GM19467 (cell line): ENCODE results near the gene POU2F1.
"Not testable (repeated sequence)": the region's sequence is repeated elsewhere in the genome, so short reads cannot be mapped to it uniquely, and the experiment has no call there.

ENCODE experiments used
- ATAC-seq: cut with Tn5 transposase; IDR thresholded peaks from one replicate; pipeline ENCODE4 v1.9.1; 2021; ENCODE audit warnings: mild to moderate bottlenecking, moderate library complexity; ENCODE audit not compliant: unreplicated experiment

POU2F1 gene

DNA sequence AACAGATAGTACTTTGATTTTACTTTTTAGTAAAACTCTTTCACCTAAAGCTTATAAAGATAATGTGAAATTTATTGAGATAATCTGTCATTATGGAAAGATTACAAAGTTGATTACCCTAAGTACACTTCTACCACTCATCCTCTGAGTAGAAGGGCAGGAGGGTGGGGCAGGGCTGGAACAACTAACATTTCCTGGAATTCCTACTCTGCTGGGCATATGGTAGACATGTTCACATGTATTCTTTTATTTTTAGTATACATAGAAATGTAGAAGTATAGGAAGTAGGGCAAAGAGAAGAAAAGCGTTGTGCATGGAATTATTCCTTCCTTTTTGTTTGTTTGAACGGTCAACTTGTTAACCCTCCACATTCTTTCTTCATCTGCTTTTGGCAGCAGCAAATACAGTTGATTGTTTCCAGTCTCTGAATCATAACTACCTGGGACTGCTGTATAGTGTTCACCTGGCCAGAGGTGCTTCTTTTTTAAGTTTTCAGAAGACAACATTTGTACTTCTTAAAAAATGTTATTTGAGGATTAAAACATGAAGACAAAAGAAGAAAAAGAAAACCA is 85.1 kb downstream of the POU2F1 start:
- ATAC-seq, result no peak

DNA sequence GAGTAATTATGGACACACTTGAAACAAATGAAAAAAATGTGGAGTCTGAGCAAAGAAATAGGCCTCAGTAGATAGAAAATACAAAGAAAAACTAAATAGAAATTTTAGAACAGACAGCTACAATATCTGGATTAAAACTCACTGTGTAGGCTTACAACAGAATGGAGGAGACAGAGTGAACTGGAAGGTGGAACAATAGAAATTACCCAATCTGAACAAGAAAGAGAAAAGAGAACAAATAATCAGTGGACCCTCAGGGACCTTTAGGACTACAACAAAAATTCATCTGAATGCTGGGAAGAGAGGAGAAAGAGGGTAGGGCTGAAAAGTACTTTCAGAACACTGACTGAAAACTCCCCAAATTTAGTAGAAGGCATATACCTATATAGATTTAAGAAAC is 90.0 kb downstream of the POU2F1 start:
- no peak for ATAC-seq

DNA sequence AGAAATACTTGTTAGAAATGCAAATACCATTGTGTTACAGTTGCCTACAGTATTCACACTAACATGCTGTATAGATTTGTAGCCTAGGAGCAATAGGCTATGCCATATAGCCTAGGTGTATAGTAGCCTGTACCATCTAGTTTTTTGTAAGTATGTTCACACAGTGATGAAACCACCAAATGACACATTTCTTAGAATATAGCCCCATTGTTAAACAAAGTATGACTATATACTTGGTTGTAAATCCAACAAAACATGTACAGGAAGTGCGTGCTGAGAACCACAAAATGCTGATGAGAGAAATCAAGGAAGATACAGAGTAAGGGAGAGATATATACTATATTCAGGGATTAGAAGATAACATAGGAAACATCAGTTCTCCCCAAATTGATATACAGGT is 92.2 kb downstream of the POU2F1 start:
- no peak for ATAC-seq

DNA sequence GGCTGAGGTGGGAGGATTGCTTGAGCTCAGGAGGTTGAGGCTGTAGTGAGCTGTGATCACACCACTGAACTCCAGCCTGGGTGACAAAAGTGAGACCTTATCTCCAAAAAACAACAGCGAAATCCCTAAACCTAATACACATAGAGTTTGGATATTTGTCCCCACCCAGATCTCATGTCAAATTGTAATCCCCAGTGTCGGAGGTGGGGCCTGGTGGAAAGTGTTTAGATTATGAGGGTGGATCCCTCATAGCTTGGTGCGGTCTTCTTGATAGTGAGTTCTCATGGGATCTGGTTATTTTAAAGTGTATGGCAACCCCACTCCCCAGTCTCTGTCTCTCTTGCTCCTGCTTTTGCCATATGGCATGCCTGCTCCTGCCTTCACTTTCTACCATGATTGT is 94.0 kb downstream of the POU2F1 start:
- ATAC-seq, result no peak

DNA sequence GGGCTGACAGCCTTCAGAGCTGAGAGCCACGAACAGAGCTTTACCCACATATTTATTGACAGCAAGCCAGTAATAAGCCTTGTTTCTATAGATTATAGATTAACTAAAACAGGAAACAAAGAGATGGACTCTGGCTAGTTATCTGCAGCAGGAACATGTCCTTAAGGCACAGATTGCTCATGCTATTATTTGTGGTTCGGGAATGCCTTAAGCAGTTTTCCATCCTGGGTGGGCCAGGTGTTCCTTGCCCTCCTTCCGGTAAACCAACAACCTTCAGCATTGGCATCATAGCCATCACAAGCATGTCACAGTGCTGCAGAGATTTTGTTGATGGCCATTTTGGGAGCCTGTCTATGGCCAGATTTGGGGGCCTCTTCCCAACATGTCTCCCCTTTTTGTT is 96.8 kb downstream of the POU2F1 start:
- ATAC-seq, result no peak

DNA sequence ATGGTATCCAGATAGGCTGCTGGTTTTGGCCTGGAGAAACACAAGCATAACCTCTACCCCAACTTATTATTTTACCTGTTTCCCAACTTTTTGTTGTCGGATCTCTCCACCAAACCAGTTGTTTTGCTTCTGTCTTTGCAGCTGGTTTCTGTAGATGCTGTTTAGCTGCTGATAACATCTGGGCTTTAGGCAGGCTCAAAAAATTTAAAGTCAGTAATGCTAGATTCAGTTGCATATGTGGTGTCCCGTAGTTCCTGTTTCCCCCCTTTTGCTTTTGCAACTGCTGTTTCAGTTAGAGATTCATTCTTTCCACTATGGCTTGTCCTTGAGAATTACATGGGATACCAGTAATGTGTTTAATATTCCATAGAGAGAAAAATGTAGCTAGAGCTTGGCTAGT is 98.5 kb downstream of the POU2F1 start:
- not testable (repeated sequence) for ATAC-seq

DNA sequence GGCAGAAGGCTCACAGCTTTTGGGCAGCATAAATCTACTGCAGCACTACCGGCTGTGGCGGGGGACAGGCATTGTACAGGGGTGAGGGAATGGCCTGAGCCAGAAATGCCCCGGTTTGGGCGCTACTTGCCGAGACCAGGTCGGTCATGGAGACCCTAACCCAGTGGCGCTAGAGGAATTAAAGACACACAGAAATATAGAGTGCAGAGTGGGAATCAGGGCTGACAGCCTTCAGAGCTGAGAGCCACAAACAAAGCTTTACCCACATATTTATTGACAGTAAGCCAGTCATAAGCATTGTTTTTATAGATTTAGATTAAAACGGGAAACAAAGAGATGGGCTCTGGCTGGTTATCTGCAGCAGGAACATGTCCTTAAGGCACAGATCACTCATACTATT is 101.8 kb downstream of the POU2F1 start:
- ATAC-seq, result no peak

DNA sequence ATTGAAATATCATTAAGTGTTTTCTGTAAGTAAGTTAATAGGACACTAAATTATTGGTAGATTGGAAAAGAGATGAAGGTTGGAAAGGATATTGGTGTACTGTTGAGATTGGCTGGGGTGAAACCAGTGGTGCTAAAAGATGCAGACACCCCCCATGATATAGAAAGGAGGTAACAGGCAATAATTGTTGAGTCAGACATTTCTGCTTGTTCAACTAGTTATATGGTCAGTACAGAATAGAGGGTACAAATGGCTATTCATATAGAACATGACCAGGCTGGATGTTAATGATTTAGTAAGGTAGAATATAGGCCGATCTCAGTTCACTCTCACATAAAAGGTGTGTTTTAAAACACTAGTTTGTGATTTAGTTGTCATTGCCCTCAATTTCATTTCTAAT is 104.5 kb downstream of the POU2F1 start:
- ATAC-seq, result no peak

DNA sequence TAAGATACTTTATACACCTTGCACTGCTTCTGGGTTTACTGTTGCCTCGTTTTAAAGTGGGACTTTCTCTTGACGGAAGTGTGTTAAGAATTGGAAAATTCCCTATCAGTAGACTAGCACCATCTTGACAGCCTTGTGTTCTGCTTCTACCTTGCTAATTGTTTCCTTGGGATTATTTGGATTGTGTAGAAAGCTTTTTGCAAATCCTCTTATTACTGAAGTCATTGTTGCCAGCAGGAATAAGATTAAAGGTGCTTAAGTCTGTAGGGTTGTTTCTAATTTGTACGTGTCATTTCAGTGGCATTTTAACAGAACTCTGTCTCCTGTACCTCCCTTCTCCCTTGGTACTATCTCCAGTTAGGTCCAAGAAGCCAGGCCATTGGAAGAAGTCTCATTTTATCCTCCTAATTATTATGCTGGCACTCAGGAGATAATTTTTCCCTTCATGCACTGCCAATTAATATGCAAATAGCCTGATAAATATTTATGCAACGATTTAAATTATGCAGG is 107.7 kb downstream of the POU2F1 start:
- ATAC-seq, result peak; percentile 5

DNA sequence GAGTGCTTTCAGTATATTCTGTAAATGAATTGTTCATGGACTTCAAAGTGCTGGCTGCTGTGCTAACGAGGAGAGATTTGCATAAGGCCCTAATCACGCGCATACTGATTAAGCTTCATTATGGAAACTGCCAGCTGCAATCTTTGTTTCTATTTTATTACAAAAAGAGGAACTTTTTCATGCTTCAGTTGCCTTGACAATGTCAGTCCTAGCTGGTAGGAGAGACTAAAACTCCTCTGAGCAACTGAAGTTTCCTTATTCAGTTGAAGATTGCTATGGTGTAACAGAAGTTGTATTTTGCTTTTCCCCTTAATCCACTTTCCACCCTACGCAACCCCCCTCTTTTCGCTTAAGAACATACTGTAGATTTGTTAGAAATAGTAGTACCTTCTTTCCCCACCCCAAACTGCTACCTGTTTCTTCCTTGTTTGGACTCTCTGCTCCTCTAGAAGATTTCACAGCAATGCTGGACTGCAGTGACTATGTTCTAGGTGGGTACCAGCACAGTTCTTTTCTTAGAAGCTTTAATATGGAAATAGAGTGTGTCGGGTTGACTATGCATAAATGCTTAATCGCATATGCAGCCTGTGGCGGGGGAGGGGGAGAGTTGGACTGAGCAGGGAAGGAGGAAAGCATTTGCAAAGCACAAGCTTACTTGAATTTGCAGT is 108.3 kb downstream of the POU2F1 start:
- ATAC-seq, result peak; percentile 65

DNA sequence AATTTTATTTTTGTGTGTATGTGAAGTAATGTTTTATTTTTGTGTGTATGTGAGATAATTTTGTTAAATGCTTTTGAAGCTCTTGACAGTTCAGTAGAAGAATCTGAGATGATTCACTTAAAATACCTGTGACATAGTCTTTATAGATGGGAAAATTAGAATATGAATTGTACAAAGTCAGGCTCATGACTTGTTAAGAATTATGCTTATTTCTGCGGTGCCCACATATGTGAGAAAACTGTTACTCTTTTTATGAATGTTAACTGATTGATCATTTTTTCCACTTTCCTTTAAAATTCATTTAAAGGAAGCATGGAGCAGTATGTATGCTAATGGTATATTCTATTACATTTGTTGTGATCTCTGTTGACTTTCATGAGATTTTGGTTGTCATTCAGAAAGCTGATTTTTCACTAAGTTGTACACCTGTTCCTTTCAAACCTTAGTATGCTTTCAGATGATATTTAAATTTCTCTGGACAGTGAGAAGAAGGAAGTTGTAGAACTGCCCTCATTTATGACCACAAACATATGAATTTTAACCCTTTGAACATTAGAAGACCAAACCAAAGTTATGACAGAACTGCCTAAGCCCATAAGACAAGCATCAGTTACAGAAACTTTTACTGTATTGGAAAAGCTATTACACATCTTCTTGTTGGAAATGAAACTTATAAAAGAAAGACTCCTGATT is 110.1 kb downstream of the POU2F1 start:
- no peak for ATAC-seq

DNA sequence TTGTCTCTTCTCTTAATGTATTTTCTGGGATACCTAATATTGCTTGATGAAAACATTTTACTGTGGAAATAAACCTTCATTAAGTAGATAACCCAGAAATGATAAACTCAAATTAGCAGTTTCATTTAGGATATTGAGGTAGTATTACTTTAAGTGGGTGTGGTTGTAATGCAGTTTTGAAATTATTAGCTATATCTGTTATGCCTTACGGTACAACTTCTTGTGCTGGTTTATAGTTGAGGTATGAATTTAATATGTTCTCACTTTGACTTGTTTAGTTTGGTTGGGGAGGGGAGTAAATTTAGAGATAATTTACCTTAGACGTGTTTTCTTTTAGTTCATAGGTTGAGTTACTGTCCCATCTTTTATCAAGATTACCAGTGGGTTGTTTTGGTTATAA is 111.0 kb downstream of the POU2F1 start:
- no peak for ATAC-seq

DNA sequence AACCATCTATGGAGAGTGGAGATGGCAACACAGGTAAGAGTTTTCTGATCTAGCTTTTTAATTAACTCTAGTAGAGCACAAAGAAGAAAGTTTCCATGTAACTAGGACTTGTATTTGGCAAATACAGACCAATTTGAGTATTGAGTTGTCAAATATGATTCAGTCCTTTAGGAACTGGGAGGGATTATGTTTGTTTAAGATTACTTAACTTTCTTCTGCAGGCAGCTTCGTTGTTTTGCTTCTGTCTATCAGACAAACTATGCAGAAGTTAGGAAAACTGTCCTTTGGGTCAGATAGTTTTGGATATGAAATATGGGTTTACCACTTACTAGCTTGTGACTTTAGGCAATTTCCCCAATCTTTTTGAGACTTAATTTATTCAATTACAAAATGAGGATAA is 111.8 kb downstream of the POU2F1 start:
- no peak for ATAC-seq

DNA sequence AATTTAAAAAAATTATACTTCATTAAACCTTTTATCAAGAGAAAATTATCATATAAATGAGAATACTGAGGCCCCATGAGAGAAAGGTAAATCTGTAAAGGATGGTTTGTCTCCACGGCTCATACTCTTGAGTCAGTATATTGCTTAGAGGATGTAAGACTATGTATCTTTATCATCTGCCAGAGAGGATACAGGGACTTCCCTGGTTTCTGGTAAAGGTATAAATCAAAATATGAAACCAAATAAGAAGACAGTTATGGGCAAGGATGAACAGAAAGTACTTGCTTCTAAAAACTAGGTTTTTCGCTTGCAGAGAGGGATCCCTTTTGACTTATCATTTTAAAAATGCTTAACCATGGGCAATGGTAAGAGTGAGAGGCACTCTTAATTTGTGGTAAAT is 112.4 kb downstream of the POU2F1 start:
- no peak for ATAC-seq

DNA sequence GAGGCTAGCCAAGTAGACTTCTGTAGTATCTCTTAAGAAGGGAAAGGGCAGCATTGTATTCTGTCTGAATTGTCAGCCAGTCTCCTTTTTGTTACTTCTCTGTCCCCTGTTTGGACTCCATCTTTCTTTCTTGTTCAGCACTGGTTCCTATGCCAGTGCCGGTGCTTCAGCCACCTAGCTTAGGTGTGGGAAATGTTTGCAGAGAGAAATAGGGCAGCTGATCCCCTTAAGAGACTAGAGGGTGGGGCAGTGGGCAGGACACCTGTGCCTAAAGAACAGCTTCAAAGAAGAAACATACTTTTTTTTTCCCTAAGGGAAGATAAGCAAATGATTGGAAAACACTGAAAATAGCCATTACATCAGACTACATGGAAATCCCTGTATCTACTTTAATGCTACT is 113.0 kb downstream of the POU2F1 start:
- ATAC-seq, result no peak

DNA sequence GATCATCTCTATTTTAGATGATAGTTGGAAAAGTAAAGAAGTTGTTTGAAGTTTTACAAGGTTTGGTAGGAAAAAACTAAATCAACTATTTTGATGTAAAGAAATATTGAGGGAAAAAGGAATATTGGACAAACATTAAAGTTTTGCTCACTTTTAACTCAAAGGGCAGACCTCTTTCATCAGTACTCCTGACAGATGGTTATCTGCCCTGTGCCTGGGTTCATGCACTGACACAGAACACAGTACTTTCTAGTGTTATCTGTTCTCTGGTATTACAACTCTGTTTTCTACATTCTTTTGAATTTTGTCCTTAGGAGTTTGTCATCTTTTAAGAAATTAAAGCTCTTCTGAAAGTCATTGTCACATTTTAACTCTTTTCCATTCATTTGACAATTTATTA is 118.7 kb downstream of the POU2F1 start:
- ATAC-seq, result no peak

DNA sequence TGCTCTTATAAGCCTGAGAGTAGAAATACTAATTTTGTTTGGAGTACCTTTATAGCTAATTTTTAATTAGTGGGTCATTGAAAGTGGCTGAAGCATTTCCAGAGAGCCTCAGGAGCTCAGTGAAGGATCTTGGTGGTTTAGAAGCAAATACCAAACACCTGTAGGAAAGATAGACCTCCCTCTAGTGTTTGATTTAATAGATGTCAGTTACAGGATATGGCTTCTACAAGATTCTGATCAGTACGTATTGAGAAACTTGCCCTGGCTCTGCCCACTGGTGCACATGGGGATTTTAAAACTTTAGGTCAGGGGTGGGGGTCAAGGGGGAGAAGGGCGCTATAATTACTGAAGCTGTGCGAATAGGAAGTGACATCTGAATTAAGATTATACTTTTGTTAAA is 122.2 kb downstream of the POU2F1 start:
- ATAC-seq, result no peak

DNA sequence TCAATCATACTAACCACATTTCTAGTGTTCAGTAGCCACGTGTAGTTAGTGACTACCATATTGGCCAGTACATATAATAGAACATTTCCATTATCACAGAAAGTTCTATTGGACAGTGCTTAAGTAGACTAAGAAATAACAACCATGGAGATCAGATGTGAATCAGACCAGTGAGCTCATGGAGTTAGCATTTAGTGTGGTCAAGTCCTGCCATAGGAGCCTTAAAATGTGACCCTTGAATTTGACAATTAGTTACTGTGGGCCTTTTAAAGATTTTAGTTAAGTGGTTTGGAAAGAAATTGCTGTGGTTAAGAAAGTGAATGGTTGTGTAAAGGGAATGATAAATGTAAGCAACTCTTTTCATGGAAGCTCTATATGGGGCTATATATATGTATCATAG is 123.4 kb downstream of the POU2F1 start:
- no peak for ATAC-seq

DNA sequence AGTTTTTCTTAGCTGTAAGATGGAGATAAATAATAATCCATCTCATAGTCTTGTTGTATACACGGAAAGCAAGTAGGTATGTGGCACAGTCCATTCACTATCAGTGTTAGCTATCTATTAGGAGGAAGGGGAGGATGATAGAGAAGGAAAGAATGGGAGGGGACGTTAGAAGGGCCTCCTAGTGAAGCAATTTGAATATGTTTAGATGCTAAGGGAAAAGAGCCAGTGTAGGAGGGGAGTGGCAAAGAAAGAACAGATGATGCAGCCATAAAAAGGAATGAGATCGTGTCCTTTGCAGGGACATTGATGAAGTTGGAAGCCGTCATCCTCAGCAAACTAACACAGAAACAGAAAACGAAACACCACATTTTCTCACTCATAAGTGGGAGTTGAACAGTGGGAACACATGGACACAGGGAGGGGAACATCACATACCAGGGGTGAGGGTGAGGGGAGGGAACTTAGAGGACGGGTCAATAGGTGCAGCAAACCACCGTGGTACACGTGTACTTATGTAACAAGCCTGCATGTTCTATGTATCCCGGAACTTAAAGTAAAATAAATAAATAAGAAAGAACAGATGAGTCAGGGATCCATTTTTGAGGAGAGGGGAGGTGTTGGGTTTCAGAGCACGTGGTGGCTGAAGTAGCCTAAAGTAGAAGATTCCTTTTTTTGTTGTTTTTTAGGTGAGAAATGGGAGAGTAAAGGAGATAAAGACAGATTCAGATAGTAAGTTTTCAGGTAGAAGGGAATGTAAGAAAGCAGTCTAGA is 124.1 kb downstream of the POU2F1 start:
- no peak for ATAC-seq

DNA sequence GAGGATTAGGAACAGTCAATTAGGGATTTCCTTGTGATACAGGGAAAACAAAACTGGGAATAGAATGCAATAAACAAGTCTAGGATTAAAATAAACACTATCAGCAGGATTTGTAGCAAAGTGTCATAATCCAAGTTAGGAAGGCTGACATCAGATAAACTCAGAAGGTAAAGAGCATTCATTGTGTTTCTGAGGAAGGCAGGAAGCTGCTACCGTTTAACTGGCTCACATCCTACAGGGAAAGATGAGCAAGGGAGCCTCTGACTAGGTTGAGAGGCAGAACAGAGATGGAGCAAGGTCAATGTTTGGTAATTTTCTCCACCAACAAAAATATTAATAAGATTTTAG is 124.7 kb downstream of the POU2F1 start:
- ATAC-seq, result no peak

DNA sequence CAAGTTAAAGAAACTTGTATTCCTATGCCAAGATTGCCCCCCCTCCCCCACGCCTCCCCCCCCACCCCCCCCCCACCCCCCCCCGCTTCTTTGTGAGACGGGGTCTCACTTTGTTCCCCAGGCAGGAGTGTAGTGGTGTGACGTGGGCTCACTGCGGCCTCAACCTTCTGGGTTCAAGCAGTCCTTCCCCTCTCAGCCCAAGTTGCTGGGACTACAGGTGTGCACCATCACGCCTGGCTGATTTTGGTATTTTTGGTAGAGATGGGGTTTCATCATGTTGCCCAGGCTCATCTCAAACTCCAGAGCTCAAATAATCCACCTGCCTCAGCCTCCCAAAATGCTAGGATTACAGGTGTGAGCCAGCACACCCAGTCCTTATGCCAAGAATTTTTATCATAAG is 136.6 kb downstream of the POU2F1 start:
- no peak for ATAC-seq

DNA sequence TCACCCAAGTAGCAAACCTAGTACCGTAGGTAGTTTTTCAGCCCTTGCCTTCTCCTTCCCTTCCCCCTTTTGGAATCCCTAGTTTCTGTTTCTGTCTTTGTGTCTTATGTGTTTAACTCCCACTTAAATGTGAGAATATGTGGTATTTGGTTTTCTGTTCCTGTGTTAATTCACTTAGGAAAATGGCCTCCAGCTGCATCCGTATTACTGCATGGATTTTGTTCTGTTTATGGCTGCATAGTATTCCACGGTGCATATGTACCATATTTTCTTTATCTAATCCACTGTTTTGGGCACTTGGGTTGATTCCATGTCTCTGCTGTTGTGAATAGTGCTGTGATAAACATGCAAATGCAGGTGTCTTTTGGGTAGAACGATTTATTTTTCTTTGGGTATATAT is 138.6 kb downstream of the POU2F1 start:
- no peak for ATAC-seq
